SK-N-SH (cell line): Measurements from ENCODE around the gene ZBED5. TPM values are rescaled to one million over a fixed set of nuclear protein-coding genes. Genes with fewer than 3 reads are reported as not detected.
A peak's percentile ranks its signal among the peaks of the same experiment; 100 is the strongest.

Experiments used
- CTCF ChIA-PET: fragments of 300-600, 350-600 bp; formaldehyde crosslinking; extraction: SDS; loops from one replicate; lab custom pipeline; 2021; lab: Yijun Ruan, JAX
- POLR2A ChIA-PET: fragments of 350-600 bp; sonication (Branson Sonifier 250); formaldehyde crosslinking; extraction: SDS; loops from one replicate; lab custom pipeline; 2020; ENCODE audit warnings: antibody characterized with exemption, inconsistent platforms; lab: Yijun Ruan, JAX
- DNase-seq: peaks from one replicate; pipeline ENCODE4 v3.0.0; 2012
- H2AFZ ChIP-seq: fragments of 200-600 bp; sonication (generic); 2 replicates; pipeline ENCODE4 v1.8.1; 2016; ENCODE audit warnings: antibody characterized with exemption, mild to moderate bottlenecking, low read depth
- H3F3A ChIP-seq: fragments of 200-600 bp; sonication (generic); replicated peaks from 2 replicates; pipeline ENCODE3; 2016; ENCODE audit warnings: antibody characterized with exemption, mild to moderate bottlenecking; ENCODE audit not compliant: insufficient read depth
- H3K27ac ChIP-seq, 2 experiments: fragments of 200-500 bp in 1 of 2; fragments of 200-600 bp in 1 of 2; sonication (Bioruptor generic) in 1 of 2; sonication (generic), shearing (Covaris generic) in 1 of 2; 2 replicates each; pipeline versions ENCODE4 v1.5.1 to v1.6.1; 2014 to 2016; ENCODE audit warnings: low read depth in 2 of 2, inconsistent platforms in 1 of 2, low read length in 1 of 2, mild to moderate bottlenecking in 1 of 2, mixed read lengths in 1 of 2
- H3K27me3 ChIP-seq: fragments of 200-600 bp; sonication (generic), shearing (Covaris generic); 2 replicates; pipeline ENCODE4 v1.6.1; 2016; ENCODE audit warnings: mixed run types; ENCODE audit not compliant: insufficient read depth
- H3K36me3 ChIP-seq, 2 experiments: fragments of 200-500 bp in 1 of 2; fragments of 200-600 bp in 1 of 2; sonication (Bioruptor generic) in 1 of 2; sonication (generic) in 1 of 2; replicated peaks in 1 of 2; 2 replicates each; pipeline versions ENCODE3 to v1.5.1; 2014 to 2016; ENCODE audit warnings: low read length in 1 of 2, mild to moderate bottlenecking in 1 of 2; ENCODE audit not compliant: insufficient read depth in 2 of 2, control insufficient read depth in 1 of 2
- H3K4me1 ChIP-seq, 2 experiments: fragments of 200-500 bp in 1 of 2; fragments of 200-600 bp in 1 of 2; sonication (Bioruptor generic) in 1 of 2; sonication (generic), shearing (Covaris generic) in 1 of 2; 2 replicates each; pipeline versions ENCODE4 v1.5.1 to v1.6.1; 2014 to 2016; ENCODE audit warnings: low read depth in 1 of 2, low read length in 1 of 2, mixed run types in 1 of 2; ENCODE audit not compliant: insufficient read depth in 2 of 2, control insufficient read depth in 1 of 2
- H3K4me2 ChIP-seq: fragments of 200-600 bp; sonication (generic), shearing (Covaris generic); 2 replicates; pipeline ENCODE4 v1.6.1; 2017; ENCODE audit warnings: mixed run types
- H3K4me3 ChIP-seq, 2 experiments: fragments of 200-500 bp in 1 of 2; fragments of 200-600 bp in 1 of 2; sonication (Bioruptor generic) in 1 of 2; sonication (generic), shearing (Covaris generic) in 1 of 2; 2 replicates each; pipeline versions ENCODE4 v1.5.1 to v1.8.1; 2014 to 2016; ENCODE audit warnings: low read depth in 2 of 2, inconsistent platforms in 1 of 2, low read length in 1 of 2, mild to moderate bottlenecking in 1 of 2, mixed read lengths in 1 of 2, moderate library complexity in 1 of 2
- H3K79me2 ChIP-seq: fragments of 200-600 bp; sonication (generic); 2 replicates; pipeline ENCODE4 v1.8.1; 2017; ENCODE audit warnings: mild to moderate bottlenecking; ENCODE audit not compliant: insufficient read depth
- H3K9ac ChIP-seq: fragments of 200-600 bp; sonication (generic); 2 replicates; pipeline ENCODE4 v1.6.1; 2017; ENCODE audit warnings: mixed run types
- H3K9me2 ChIP-seq: fragments of 200-600 bp; sonication (generic); 2 replicates; pipeline ENCODE4 v1.6.1; 2017; ENCODE audit warnings: mixed run types
- H3K9me3 ChIP-seq: fragments of 200-600 bp; sonication (generic); 2 replicates; pipeline ENCODE4 v1.6.1; 2017; ENCODE audit warnings: mixed run types, mild to moderate bottlenecking, moderate library complexity
- H4K20me1 ChIP-seq: fragments of 200-600 bp; sonication (generic); 2 replicates; pipeline ENCODE4 v1.6.1; 2017; ENCODE audit warnings: mild to moderate bottlenecking, mixed run types; ENCODE audit not compliant: insufficient read depth
- CTCF ChIP-seq: fragments of 200-600 bp; sonication (generic); IDR thresholded peaks from 2 replicates; pipeline ENCODE4 v1.6.1; 2017; ENCODE audit warnings: antibody characterized with exemption, mild to moderate bottlenecking, moderate library complexity
- FOSL2 ChIP-seq: IDR thresholded peaks from 2 replicates; pipeline ENCODE4 v1.4.0; 2012; ENCODE audit warnings: low read depth, mild to moderate bottlenecking, moderate library complexity, borderline replicate concordance
- GATA2 ChIP-seq: sonication (generic); formaldehyde crosslinking; IDR thresholded peaks from 2 replicates; pipeline ENCODE4 v1.5.0; 2020; ENCODE audit warnings: mild to moderate bottlenecking, missing genetic modification reagents
- JUND ChIP-seq: IDR thresholded peaks from 2 replicates; pipeline ENCODE4 v1.4.0; 2012
- NRF1 ChIP-seq: IDR thresholded peaks from 2 replicates; pipeline ENCODE4 v1.6.1; 2012; ENCODE audit warnings: low read depth, mild to moderate bottlenecking, low read length
- PBX3 ChIP-seq: IDR thresholded peaks from 2 replicates; pipeline ENCODE4; 2012
- RCOR1 ChIP-seq: fragments of 150-350 bp; IDR thresholded peaks from 2 replicates; pipeline ENCODE4 v1.6.1; 2017; ENCODE audit warnings: antibody characterized with exemption, low read length
- REST ChIP-seq: IDR thresholded peaks from 2 replicates; pipeline ENCODE4 v1.6.1; 2012; ENCODE audit warnings: mild to moderate bottlenecking, low read depth, low read length, moderate library complexity
- RXRA ChIP-seq: IDR thresholded peaks from 2 replicates; pipeline ENCODE4 v1.4.0; 2012; ENCODE audit warnings: low read depth, mild to moderate bottlenecking, borderline replicate concordance
- SIN3A ChIP-seq: IDR thresholded peaks from 2 replicates; pipeline ENCODE4 v1.6.1; 2012; ENCODE audit warnings: low read depth, mild to moderate bottlenecking, low read length, moderate library complexity, borderline replicate concordance
- SMC3 ChIP-seq: IDR thresholded peaks from 2 replicates; pipeline ENCODE4 v1.6.1; 2012; ENCODE audit warnings: low read depth, low read length, improper control_type of control experiment
- TAF1 ChIP-seq: IDR thresholded peaks from 2 replicates; pipeline ENCODE4 v1.6.1; 2012; ENCODE audit warnings: low read depth, mild to moderate bottlenecking, low read length, moderate library complexity, borderline replicate concordance
- TCF12 ChIP-seq: IDR thresholded peaks from 2 replicates; pipeline ENCODE4 v1.4.0; 2012
- USF1 ChIP-seq: IDR thresholded peaks from 2 replicates; pipeline ENCODE4 v1.4.0; 2012; ENCODE audit warnings: low read depth, borderline replicate concordance
- USF2 ChIP-seq: fragments of 150-350 bp; IDR thresholded peaks from 2 replicates; pipeline ENCODE4 v1.6.1; 2017; ENCODE audit warnings: antibody characterized with exemption, low read length, low read depth, borderline replicate concordance
- ZBTB33 ChIP-seq: IDR thresholded peaks from 2 replicates; pipeline ENCODE4 v1.4.0; 2012; ENCODE audit warnings: low read depth, borderline replicate concordance
- WGBS: methylation state at CpG from one replicate; pipeline ENCODE4 v1.1.6; 2017; ENCODE audit warnings: low lambda C conversion rate; 5-methylcytosine and 5-hydroxymethylcytosine counted together
- polyA plus RNA-seq, 3 experiments: library from polyadenylated mRNA; depleted of rRNA; stranded (reverse); fragments of >200 nt; gene quantifications; 2 replicates each; pipeline ENCODE4 v1.2.3, GENCODE V29; 2012

The ZBED5 gene
- polyA plus RNA-seq, 1 of the 3 experiments (the other 2 are of a cell fraction): 23.5 TPM

GRCh38 chr11:10898763-10899025, 40.8 kb upstream of the ZBED5 start:
- peaks cover 33% of the 10 kb centered on the region for H3F3A ChIP-seq
- WGBS: 100% methylated on average over 3 of the region's 4 CpGs
- peak overlapping the region; percentile 78 for H3K9ac ChIP-seq
- ChIA-PET POLR2A (no interaction called here), CTCF (interaction anchor here (0.7 to 1.4 kb wide), 2 partner anchors 32 to 105 kb away, joined by 3 read pairs; no protein-coding TSS in a partner anchor)
- H3K9me2 ChIP-seq: no peaks in the 10 kb centered on the region
- DNase-seq: no peak
- peak overlapping the region; percentile 86 to 99; a peak in 3 of 4 replicates for H3K27ac ChIP-seq
- no peaks in the 10 kb centered on the region for H3K36me3 ChIP-seq
- no peak overlapping the region for H3K4me3 ChIP-seq
- TF ChIP-seq NRF1 (no peak), SMC3 (no peak), REST (no peak), GATA2 (CRISPR knock-in tag) (no peak), TCF12 (no peak), CTCF (no peak), FOSL2 (no peak), RCOR1 (no peak), USF1 (no peak), PBX3 (no peak), USF2 (no peak), TAF1 (no peak), JUND (no peak), ZBTB33 (no peak), SIN3A (no peak), RXRA (no peak)
- no peaks in the 10 kb centered on the region for H3K27me3 ChIP-seq
- no peaks in the 10 kb centered on the region for H3K79me2 ChIP-seq
- H3K4me1 ChIP-seq: peaks cover 21 to 29% of the 10 kb centered on the region in 2 experiments; a peak in 3 of 4 replicates
- H4K20me1 ChIP-seq: no peaks in the 10 kb centered on the region
- no peaks in the 10 kb centered on the region for H3K9me3 ChIP-seq
- peak overlapping the region; percentile 61; the same call in 1 of the 2 replicates for H2AFZ ChIP-seq
- peak overlapping the region; percentile 73 for H3K4me2 ChIP-seq
